ENCODE data around the gene TNK2. TPM values are rescaled to one million over a fixed set of nuclear protein-coding genes. Genes with fewer than 3 reads are reported as not detected.
"Not testable (repeated sequence)": the region's sequence is repeated elsewhere in the genome, so short reads cannot be mapped to it uniquely, and the experiment has no call there.

Gene TNK2
- 9.0 and 13.8 TPM in 2 replicates for polyA plus RNA-seq (2014; cell fraction: cytosol; rRNA removed)
- polyA plus RNA-seq (2014; cell fraction: nucleus; rRNA removed): 39.4 and 56.8 TPM in 2 replicates

- peak; percentile 55 for DNase-seq (ENCODE audit: low spot score)
These were observed at the start of gene TNK2 for GRCh38 chr3:195907934-195908693. TSS of gene TNK2 (minus strand) at chr3:195908551. CDS start at chr3:195888588, 19,963 bp downstream.

- DNase-seq (ENCODE audit: low spot score): no peak
These were observed 48.2 kb upstream of the TNK2 start for GRCh38 chr3:195956577-195956976.

DNA sequence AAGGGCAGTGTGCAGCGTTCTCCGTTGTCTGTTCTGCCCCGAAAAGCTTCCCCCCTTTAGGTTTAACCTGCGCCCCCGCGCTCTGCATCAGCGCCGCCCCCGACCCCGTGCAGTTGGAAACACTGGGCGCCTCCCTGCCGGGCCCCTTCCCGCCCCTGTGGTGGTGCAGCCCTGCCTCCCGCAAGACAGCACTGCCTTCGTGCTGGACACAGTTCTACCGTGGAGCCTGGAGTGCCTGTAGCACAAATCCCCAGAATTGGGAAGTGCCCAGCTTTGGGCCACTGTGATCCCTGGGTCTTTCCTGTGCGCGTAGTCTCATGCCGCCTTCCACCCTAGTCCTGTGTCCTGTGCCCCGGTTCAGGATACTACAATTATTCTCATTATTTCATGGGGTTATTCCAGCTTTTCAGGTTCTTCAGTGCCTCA lies 47.1 kb upstream of the TNK2 start:
- not testable (repeated sequence) for DNase-seq (ENCODE audit: low spot score)

DNA sequence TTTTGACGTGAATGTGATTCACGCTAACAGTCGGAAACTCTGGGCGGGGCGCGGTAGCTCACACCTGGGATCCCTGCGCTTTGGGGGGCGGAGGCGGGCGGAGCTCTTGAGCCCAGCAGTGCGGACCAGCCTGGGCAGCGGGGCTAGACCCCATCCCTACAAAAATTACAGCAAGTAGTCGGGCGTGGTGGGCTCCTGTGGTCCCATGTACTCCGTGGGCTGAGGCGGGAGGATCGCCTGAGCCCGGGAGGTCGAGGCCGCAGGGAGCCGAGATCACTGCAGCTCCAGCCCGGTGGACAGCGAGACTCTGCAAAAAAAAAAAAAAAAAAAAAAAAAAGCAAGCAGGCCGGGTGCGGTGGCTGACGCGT lies 46.4 kb upstream of the TNK2 start:
- DNase-seq (ENCODE audit: low spot score): not testable (repeated sequence)

- peak; percentile 86 for DNase-seq (ENCODE audit: low spot score)
These were observed 45.9 kb upstream of the TNK2 start for GRCh38 chr3:195954052-195954751.

DNA sequence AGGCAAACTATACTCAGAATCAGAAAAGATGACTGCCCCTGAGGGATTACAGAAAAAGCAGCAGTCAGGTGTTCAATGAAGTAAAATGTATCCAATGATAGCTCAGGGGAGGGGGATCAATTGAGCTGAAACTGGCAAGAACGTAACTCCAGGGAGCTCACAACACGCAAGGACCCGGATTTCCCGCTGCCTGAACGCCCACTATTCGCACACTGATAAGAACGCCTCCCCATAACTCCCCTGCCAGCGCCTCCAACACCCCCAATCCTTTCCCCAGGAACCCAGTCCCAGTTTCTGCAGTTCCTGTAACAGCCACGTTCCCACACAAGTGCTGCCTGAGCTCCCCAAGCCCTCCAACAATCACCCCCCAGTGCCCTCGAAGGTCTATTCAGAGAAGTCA lies 44.2 kb upstream of the TNK2 start:
- not testable (repeated sequence) for DNase-seq (ENCODE audit: low spot score)

DNA sequence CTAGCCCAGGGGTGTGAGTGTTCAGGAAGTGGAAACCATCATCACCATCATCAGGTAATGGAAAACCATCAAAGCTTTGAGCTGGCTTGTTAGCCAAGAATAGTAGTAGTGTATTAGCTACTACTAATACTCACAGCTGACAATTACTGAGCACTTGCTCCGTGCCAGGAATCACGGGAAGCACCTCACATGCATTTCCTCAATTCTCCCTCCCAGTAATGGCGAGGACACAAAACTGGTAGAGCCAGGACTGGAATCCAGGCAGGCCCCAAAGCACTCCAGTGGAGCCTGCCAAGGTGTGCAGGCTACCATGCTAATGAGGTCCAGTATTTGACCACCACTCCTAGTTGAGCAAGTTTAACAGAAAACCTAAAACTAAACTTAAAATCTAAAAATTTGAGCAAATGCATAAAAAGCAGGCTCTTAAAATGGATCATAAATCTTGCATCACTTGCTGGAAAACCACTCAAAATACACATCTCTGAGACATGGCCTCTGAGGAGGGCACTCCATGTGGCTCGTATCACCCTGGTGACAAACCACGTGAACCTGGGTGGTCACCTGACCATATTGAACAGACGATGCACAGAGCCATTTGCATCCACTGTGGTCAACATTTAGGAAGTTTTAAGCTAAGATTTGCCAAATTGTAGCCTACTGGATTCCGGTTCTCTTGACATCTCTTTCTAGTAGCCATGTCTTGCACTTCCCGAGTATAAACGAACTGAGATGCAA lies 43.3 kb upstream of the TNK2 start:
- not testable (repeated sequence) for DNase-seq (ENCODE audit: low spot score)

- DNase-seq (ENCODE audit: low spot score): not testable (repeated sequence)
These were observed 42.4 kb upstream of the TNK2 start for GRCh38 chr3:195950731-195951130.

DNA sequence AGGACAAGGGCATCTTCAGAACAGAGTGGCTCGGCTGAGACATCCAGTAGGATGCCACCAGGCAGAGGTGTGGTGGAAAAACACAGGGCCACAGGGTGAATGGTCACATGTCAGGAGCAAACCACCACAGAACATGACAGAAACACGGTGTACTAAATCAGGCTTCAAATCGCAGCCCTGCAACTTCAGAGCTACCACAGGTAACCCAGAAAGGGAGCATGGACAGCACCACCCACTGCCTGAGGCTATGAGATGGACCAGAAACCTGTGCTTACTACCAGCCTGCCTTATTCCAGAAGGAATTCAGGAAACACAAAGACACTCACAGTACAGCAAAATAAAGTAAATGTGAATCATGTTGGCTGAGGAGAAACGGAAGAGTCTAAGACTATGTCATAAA lies 41.8 kb upstream of the TNK2 start:
- DNase-seq (ENCODE audit: low spot score): not testable (repeated sequence)

DNA sequence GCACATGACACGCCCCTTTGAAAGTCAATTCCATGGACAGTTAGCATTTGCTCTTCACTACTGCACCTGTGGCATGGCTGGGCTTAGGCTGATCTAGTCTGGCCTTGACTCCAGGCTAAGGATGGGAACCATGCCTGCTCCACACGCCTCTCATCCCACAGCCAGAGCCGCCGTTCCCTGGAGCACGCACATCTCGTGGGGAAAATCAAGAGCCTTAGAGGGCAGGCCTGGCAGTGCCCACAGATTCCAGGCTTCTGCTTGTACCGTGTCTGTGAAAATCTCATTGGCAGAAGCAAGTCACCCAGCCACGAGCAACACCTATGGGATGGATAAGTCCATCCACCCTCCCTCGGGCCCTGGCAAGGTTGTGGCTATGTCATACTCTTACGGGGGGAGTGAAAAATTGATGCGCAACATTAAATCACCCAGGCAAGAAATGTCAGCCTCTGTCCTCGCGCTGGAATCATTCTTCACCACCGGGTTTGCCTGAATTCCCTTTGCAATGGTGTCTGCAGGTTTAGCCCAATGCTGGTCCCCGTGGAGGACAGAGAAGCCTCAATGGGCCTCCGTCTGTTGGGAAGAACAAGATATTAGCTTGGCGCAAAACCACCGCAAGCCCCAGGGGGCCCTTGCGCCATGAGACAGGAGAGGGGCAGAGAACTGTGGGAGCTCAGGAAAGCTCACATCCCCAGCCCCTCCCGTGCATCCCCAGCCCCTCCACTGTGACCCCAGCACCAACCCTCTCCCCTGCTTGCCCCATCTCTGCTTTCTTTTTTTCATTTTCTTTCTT lies 38.8 kb upstream of the TNK2 start:
- DNase-seq (ENCODE audit: low spot score): not testable (repeated sequence)

GRCh38 chr3:195941265-195941815 lies 33.0 kb upstream of the TNK2 start:
- DNase-seq (ENCODE audit: low spot score): not testable (repeated sequence)

- not testable (repeated sequence) for DNase-seq (ENCODE audit: low spot score)
These were observed 32.5 kb upstream of the TNK2 start for GRCh38 chr3:195940806-195941205.

- not testable (repeated sequence) for DNase-seq (ENCODE audit: low spot score)
These were observed 31.4 kb upstream of the TNK2 start for GRCh38 chr3:195939526-195940470.

DNA sequence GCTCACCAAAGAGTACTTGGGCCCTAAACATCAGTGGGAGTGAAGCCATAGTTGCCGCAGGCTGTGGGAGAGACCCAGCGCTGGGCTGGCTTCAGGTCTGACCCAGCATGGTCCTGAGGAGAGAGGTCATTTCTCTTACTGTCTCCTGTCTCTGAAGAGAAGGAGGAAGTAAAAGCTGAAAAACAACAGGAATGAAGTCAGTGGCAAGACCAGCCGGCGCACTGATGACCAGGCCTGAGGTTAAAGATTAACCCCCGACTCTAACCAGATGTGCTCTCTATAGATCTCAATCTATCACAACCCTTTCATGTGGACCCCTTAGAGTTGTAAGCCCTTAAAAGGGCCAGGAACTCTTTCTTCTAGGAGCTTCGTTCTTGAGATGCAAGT lies 24.7 kb upstream of the TNK2 start:
- not testable (repeated sequence) for DNase-seq (ENCODE audit: low spot score)

GRCh38 chr3:195932418-195933043 lies 24.2 kb upstream of the TNK2 start:
- DNase-seq (ENCODE audit: low spot score): no peak

GRCh38 chr3:195931582-195932273 lies 23.4 kb upstream of the TNK2 start:
- DNase-seq (ENCODE audit: low spot score): no peak

GRCh38 chr3:195929452-195929851 lies 21.1 kb upstream of the TNK2 start:
- DNase-seq (ENCODE audit: low spot score): no peak

DNA sequence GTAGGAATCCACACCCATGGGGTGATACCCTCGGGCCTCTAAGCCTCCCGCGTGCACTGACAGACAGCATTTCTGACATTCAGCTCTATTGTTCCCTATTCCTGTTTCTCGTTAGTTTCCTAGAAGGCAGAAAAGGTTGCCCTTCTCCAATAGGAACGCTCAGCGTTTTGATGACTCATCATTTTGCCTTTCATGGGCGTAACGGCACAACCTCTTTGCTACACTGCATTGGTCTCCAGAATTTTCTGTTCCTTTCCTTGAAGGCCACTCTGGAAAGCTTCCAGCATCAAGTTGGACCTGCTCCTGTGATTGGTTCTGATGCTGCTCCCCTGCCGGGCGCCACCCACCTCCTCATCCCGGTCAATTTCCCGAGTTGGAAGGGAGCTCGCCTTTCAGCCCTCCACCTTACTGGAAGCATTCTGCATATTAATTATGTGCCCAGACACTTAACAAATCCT lies 13.0 kb upstream of the TNK2 start:
- DNase-seq (ENCODE audit: low spot score): no peak

GRCh38 chr3:195918176-195918575 lies 9.8 kb upstream of the TNK2 start:
- DNase-seq (ENCODE audit: low spot score): no peak
